HL-60 (cell line): ENCODE measurements around the gene CTSC.
"Not testable (repeated sequence)": the region's sequence is repeated elsewhere in the genome, so short reads cannot be mapped to it uniquely, and the experiment has no call there.

Experiments
- DNase-seq, 2 experiments: peaks; one replicate each; pipeline ENCODE4 v3.0.0-alpha.2; 2010 to 2020; ENCODE audit warnings: low read depth in 1 of 2, low spot score in 1 of 2
- H3K27ac ChIP-seq: fragments of 250-450 bp; sonication (Bioruptor Pico); replicated peaks from 2 replicates; pipeline ENCODE4 v1.5.1; 2020; ENCODE audit warnings: mild to moderate bottlenecking, moderate library complexity
- H3K27me3 ChIP-seq: fragments of 250-450 bp; sonication (Bioruptor Pico); 2 replicates; pipeline ENCODE4 v1.5.1; 2021; ENCODE audit warnings: mild to moderate bottlenecking, moderate library complexity; ENCODE audit not compliant: insufficient read depth, poor library complexity, severe bottlenecking
- H3K4me3 ChIP-seq: replicated peaks from 2 replicates; pipeline ENCODE4 v1.5.1; 2011; ENCODE audit warnings: mild to moderate bottlenecking, control low read depth, low read length; ENCODE audit not compliant: insufficient read depth
- GABPA ChIP-seq: IDR thresholded peaks from 2 replicates; pipeline ENCODE4 v1.6.1; 2012; ENCODE audit warnings: low read depth
- POLR2AphosphoS5 ChIP-seq: IDR thresholded peaks from 2 replicates; pipeline ENCODE4 v1.6.1; 2012; ENCODE audit warnings: low read depth
- SPI1 ChIP-seq: IDR thresholded peaks from 2 replicates; pipeline ENCODE4 v1.6.1; 2012; ENCODE audit warnings: low read depth, mild to moderate bottlenecking, borderline replicate concordance
- TF ChIP-seq, protein P1 (sequence below): IDR thresholded peaks from one replicate; pipeline ENCODE4 v1.5.1; 2011; ENCODE audit warnings: low read length, control low read depth, inconsistent platforms; ENCODE audit not compliant: insufficient read depth
- TF ChIP-seq, protein P2 (sequence below): IDR thresholded peaks from 2 replicates; pipeline ENCODE4 v1.6.1; 2012; ENCODE audit warnings: low read depth; ENCODE audit not compliant: insufficient replicate concordance

Gene CTSC

DNA sequence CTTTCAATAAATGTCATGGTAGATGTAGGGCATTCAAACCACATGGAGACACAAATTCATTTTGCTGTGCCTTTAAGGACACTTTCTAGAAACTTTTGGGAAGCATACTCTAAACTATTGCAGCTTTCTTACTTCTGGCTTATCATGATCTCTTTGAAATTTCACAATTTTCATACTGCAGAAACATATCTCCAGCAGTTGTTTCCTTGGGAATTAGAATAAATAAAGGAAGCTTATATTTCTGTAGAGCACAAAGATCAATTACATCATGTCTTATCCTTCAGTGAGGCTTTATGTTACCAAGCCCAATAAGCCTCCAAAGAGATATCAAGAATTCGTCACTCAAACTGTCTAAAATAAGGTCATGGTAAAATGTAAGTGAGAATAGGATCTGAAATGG lies 87.8 kb downstream of the CTSC start:
- TF ChIP-seq, protein P1, sequence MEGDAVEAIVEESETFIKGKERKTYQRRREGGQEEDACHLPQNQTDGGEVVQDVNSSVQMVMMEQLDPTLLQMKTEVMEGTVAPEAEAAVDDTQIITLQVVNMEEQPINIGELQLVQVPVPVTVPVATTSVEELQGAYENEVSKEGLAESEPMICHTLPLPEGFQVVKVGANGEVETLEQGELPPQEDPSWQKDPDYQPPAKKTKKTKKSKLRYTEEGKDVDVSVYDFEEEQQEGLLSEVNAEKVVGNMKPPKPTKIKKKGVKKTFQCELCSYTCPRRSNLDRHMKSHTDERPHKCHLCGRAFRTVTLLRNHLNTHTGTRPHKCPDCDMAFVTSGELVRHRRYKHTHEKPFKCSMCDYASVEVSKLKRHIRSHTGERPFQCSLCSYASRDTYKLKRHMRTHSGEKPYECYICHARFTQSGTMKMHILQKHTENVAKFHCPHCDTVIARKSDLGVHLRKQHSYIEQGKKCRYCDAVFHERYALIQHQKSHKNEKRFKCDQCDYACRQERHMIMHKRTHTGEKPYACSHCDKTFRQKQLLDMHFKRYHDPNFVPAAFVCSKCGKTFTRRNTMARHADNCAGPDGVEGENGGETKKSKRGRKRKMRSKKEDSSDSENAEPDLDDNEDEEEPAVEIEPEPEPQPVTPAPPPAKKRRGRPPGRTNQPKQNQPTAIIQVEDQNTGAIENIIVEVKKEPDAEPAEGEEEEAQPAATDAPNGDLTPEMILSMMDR: no peak
- TF ChIP-seq GABPA (no peak), SPI1 (no peak), POLR2AphosphoS5 (no peak)
- TF ChIP-seq, protein P2, sequence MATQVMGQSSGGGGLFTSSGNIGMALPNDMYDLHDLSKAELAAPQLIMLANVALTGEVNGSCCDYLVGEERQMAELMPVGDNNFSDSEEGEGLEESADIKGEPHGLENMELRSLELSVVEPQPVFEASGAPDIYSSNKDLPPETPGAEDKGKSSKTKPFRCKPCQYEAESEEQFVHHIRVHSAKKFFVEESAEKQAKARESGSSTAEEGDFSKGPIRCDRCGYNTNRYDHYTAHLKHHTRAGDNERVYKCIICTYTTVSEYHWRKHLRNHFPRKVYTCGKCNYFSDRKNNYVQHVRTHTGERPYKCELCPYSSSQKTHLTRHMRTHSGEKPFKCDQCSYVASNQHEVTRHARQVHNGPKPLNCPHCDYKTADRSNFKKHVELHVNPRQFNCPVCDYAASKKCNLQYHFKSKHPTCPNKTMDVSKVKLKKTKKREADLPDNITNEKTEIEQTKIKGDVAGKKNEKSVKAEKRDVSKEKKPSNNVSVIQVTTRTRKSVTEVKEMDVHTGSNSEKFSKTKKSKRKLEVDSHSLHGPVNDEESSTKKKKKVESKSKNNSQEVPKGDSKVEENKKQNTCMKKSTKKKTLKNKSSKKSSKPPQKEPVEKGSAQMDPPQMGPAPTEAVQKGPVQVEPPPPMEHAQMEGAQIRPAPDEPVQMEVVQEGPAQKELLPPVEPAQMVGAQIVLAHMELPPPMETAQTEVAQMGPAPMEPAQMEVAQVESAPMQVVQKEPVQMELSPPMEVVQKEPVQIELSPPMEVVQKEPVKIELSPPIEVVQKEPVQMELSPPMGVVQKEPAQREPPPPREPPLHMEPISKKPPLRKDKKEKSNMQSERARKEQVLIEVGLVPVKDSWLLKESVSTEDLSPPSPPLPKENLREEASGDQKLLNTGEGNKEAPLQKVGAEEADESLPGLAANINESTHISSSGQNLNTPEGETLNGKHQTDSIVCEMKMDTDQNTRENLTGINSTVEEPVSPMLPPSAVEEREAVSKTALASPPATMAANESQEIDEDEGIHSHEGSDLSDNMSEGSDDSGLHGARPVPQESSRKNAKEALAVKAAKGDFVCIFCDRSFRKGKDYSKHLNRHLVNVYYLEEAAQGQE: no peak

DNA sequence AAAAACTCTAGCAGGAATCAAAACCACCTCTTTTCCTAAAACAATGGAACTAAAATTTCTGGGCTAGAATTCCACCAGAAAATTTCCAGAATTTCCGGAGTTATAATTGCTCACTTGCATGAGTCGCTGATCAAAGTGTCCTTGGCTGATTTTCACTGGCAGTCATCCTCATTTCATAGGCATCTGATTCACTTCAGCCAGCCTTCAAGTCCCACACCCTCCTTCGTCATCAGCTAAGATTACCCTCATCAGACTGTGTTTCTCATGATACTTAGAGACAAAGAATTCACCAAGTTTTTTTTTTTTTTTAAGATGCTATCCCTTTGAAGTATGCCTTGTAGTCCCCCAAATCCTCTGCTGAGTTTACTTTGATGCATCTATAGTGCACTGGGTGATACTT lies 90.8 kb downstream of the CTSC start:
- no peak overlapping the region for H3K4me3 ChIP-seq
- H3K27ac ChIP-seq: no peak overlapping the region
- TF ChIP-seq POLR2AphosphoS5: no peak
- DNase-seq: no peak
- no peaks in the 10 kb centered on the region for H3K27me3 ChIP-seq

More for the DNA sequence above, 87.8 kb downstream of the CTSC start:
- Histone ChIP-seq H3K4me3 (no peak overlapping the region), H3K27me3 (no peaks in the 10 kb centered on the region), H3K27ac (no peak overlapping the region)
- no peak for DNase-seq

DNA sequence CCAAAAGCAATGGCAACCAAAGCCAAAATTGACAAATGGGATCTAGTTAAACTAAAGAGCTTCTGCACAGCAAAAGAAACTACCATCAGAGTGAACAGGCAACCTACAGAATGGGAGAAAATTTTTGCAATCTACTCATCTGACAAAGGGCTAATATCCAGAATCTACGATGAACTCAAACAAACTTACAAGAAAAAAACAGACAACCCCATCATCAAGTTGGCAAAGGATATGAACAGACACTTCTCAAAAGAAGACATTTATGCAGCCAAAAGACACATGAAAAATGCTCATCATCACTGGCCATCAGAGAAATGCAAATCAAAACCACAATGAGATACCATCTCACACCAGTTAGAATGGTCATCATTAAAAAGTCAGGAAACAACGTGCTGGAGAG lies 92.0 kb downstream of the CTSC start:
- not testable (repeated sequence) for H3K27me3 ChIP-seq, H3K4me3 ChIP-seq, H3K27ac ChIP-seq, DNase-seq
